ENCODE measurements around the gene HES7.
A peak's percentile ranks its signal among the peaks of the same experiment; 100 is the strongest.
"Not testable (repeated sequence)": the region's sequence is repeated elsewhere in the genome, so short reads cannot be mapped to it uniquely, and the experiment has no call there.

HES7 gene

GRCh38 chr17:8096541-8096940 lies 27.4 kb downstream of the HES7 start:
- no peak for DNase-seq

DNA sequence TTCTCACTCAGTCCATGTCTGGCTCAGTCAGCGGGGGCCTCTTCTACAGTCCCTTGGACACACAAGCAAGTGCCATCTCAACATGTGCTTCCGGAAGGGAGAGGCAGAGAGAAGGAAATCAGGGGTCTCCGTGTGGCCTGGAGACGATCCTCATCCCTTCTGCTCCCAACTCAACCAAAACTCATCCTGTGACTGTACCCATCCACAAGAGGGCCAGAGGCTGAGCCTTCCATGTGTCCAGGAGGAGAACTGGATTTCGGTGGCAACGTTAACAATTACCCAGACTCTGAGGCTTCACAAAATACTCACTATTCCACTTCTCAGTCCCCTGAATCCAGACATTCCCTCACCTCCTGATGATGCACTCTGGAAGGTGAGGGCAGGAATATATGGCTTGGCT lies 28.5 kb downstream of the HES7 start:
- no peak for DNase-seq

DNA sequence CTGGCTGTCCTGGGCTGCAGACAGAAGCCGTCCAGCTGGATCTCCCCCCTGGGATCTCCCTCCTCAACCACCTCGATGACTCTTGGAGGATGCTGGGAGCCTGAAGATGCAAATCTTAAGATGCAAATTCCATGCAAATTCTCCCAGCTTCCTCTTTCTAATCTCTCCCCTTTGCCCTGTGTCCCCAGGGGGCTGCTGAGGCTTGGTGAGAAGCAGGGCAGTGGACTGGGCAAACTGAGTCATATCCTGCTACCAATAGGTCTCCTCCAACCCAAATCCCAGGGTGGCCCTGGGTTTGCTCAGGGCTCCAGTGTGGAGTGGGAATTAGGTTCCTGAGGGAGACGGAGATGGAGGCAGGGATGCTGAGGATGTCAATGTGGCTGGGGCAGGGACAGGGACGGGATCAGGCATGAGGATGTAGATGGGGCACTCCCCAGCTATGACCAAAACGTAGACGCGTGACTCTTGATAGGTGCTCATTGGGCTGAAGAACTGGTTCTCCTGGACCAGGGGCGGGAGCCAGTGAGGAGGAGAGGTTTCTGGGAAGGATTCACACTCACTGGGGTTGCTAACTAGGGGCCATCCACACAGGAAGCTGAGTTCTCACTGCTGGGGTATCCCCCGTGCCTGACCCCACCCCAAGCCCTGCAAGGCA lies 32.7 kb downstream of the HES7 start:
- DNase-seq: no peak

DNA sequence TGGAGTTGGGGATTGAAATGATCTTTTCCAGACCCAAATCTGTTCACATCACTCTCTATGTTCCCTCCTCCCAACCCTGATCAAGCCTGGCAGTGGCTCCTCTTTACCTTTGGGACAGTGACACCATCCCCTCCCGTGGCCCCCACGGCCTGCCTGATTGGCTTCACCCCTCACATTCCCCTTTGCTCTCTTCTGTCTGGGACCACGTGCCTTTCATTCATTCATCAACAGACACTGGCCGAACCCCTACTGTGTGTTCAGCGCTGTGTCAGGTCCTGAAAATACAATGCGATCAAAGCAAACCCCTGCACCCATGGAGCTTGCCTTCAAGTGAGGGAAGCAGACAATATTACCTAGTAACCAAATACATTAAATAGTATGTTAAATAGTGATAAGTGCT lies 34.2 kb downstream of the HES7 start:
- DNase-seq: no peak

- DNase-seq: no peak
Measured at GRCh38 chr17:8087952-8088230, 36.0 kb downstream of the HES7 start.

DNA sequence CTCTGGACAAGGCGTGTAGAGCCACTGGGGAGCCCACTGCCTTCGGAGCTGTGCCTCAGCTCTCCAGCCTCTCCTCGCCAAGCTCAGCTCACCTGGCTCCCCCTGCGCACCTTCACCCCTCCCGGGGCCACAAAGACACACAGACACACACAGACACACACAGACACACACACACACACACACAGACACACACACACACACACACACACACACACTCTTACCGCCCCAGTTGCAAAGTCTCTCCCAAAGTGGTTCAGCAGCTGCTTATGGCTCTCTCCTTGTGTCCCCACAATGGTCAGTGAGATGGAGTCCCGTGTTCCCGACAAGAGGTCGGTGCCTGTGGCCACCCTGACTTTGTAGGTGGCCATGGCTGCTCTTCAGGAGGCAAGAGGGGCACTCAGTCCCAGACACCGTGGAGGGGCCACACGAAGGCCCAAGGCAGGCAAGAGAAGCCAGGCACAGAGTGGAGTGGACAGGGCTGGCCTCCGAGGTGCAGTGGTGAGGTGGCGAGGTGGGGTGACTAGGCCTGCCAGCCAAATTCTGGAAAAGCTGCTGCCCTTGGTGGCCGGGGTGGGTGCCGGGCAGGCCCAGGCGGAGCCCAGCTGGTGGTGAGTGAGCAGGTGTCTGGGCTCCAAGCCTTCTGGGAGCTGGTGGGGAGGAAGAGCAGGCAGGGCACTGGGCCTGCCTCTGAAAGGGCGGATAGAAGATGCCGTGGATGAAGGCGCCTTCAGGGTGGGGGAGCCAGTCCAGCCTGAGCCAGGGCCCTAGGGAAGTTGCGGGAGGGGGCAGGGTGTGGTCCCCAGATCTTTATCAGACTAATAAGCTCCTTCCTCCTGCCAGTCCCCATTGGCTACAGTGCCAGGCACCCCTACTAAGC lies 36.6 kb downstream of the HES7 start, which contains the start of gene ALOX12B:
Gene ALOX12B, minus strand, starts transcription at position 642 of the 877 bp plus-strand sequence. Its CDS starts 274 bp downstream, at position 368.
- no peak for DNase-seq

DNA sequence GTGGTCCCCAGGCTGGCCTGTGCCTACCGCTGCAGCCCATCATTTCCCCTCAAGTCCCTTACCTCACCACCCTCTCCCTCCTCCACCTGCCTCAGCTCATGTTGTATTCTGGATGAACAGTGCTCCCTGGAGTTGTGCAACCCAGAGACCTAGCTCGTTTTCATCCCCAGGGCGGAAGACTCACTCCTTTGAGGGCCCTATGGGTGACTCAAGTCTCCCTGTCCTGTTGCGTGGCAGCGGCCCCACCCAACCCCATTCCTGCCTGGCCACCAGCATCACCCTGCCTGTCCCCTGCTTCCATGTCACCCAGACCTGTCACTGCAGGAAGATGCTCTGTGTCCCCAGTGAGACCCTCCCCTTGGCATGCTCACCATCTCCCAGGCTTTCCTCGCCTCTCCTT lies 39.7 kb downstream of the HES7 start:
- DNase-seq: no peak

DNA sequence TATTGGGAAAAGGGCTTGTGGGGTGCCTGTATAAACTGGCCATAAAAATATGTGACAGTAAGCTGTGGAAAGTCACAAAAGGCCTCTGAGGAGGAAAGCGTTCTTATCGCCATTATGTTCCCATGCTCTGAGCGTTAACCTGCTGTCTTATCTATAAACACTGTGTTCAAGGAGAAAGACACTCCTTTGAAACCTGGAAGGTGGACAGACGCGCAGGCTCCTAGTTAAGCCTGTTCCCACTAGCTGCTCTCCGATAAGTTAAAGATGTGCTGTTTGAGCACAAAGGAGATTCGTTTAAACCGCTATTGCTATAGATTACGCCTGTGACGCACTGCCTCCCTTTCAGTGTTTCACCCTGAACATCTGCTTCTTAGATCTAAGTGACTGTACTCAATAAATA lies 41.6 kb downstream of the HES7 start:
- DNase-seq: no peak

DNA sequence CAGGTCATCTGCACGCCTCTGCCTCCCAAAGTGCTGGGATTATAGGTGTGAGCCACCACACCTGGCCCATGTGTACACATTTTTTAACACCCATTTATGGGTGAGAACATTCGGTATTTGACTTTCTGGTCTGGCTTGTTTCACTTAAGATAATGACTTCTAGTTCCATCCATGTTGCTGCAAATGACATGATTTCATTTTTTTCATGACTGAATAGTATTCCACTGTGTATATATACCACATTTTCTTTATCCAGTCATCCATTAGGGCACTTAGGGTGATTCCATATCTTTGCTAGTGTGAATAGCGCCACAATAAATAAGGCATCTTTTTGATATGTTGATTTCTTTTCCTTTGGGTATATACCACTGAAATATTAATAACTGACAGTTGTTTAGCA lies 42.0 kb downstream of the HES7 start:
- no peak for DNase-seq

- no peak for DNase-seq
Measured at GRCh38 chr17:8080799-8081219, 43.1 kb downstream of the HES7 start.

- peak; percentile 34 for DNase-seq
Measured at GRCh38 chr17:8080208-8080798, 43.6 kb downstream of the HES7 start.

GRCh38 chr17:8079291-8080207 lies 44.4 kb downstream of the HES7 start:
- peak; percentile 55 for DNase-seq

- not testable (repeated sequence) for DNase-seq
Measured at GRCh38 chr17:8077939-8078338, 46.0 kb downstream of the HES7 start.

GRCh38 chr17:8076502-8077266 lies 47.2 kb downstream of the HES7 start:
- no peak for DNase-seq

- DNase-seq: no peak
Measured at GRCh38 chr17:8075574-8076342, 48.1 kb downstream of the HES7 start.

DNA sequence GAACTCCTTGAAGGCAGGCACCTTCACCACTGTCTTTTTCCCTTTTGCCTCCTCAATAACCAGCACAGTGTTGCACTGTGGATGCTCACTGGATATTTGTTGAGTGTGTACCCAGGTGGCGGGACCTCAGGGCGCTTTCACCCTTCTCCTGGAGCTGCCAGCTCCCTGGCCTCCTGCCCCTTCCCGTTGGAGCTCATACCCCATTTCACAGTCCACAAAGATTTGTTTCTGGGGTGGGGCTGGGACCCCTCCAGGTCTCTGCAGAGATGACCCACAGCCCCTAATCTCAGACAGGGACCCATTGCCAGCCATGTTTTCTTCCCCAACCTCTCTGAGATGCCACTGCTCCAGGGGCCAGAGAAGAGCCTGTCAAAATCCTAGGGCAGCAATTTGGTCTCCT lies 48.8 kb downstream of the HES7 start:
- no peak for DNase-seq

- no peak for DNase-seq
Measured at GRCh38 chr17:8074554-8074953, 49.4 kb downstream of the HES7 start.

- DNase-seq: peak; percentile 4
Measured at GRCh38 chr17:8073627-8074484, 50.0 kb downstream of the HES7 start.

GRCh38 chr17:8072729-8073461 lies 51.0 kb downstream of the HES7 start:
- no peak for DNase-seq

DNA sequence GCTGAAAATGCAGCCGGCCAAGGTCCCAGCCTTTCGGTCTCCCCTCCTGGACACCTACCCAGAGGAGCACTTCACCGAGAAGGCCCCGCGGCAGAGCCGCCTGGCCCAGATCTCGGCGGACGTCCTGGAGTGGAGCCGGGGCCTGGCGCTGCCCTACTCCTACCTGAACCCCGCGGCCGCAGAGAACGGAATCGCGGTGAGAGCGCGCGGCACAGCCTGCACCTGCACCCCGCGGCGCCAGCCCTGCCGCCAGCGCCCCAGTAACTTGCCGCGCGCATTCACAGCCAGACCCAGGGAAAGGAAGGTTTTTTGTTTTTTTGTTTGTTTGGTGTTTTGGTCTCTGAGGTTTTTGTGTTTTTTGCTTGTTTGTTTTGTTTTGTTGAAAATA lies 51.6 kb downstream of the HES7 start:
- DNase-seq: no peak
